ENCODE measurements around the gene ANKRA2.

ANKRA2 gene

GRCh38 chr5:73565139-73565968 is at the start of gene ANKRA2, which contains the start of gene UTP15:
TSS of gene ANKRA2 (minus strand) at chr5:73565639. CDS start at chr5:73562881, 2,758 bp downstream.
TSS of gene UTP15 (plus strand) at chr5:73565743. CDS start at chr5:73567345, 1,602 bp downstream.
- DNase-seq, result peak; percentile 74

- no peak for DNase-seq
These were observed 49.6 kb upstream of the ANKRA2 start for GRCh38 chr5:73615085-73615484.

GRCh38 chr5:73612799-73613198 is 47.4 kb upstream of the ANKRA2 start:
- no peak for DNase-seq

- no peak for DNase-seq
These were observed 41.8 kb upstream of the ANKRA2 start for GRCh38 chr5:73607228-73607627.

GRCh38 chr5:73606206-73606753 is 40.8 kb upstream of the ANKRA2 start:
- no peak for DNase-seq

- DNase-seq, result no peak
These were observed 40.0 kb upstream of the ANKRA2 start for GRCh38 chr5:73605223-73606087.

GRCh38 chr5:73603998-73604397 is 38.6 kb upstream of the ANKRA2 start:
- DNase-seq, result no peak

GRCh38 chr5:73599380-73599779 is 33.9 kb upstream of the ANKRA2 start:
- DNase-seq, result no peak

GRCh38 chr5:73596705-73597328 is 31.4 kb upstream of the ANKRA2 start:
- DNase-seq, result no peak

GRCh38 chr5:73592551-73592950 is 27.1 kb upstream of the ANKRA2 start:
- DNase-seq, result no peak

- no peak for DNase-seq
These were observed 26.5 kb upstream of the ANKRA2 start for GRCh38 chr5:73591698-73592501.

- peak; percentile 23 for DNase-seq
These were observed 25.8 kb upstream of the ANKRA2 start for GRCh38 chr5:73591102-73591695.

- no peak for DNase-seq
These were observed 22.5 kb upstream of the ANKRA2 start for GRCh38 chr5:73587923-73588322.

- no peak for DNase-seq
These were observed 17.1 kb upstream of the ANKRA2 start for GRCh38 chr5:73582285-73583145.

- no peak for DNase-seq
These were observed 619 bp upstream of the ANKRA2 start for GRCh38 chr5:73565969-73566547.

GRCh38 chr5:73564675-73565074 is 764 bp downstream of the ANKRA2 start:
- no peak for DNase-seq

- no peak for DNase-seq
These were observed 1.4 kb downstream of the ANKRA2 start for GRCh38 chr5:73564018-73564417.

GRCh38 chr5:73558950-73559349 is 6.5 kb downstream of the ANKRA2 start:
- no peak for DNase-seq

GRCh38 chr5:73552642-73553041 is 12.8 kb downstream of the ANKRA2 start:
- DNase-seq, result no peak

- no peak for DNase-seq
These were observed 15.4 kb downstream of the ANKRA2 start for GRCh38 chr5:73550016-73550415.

All from NCI-H1436 treated with DMSO at 0.1 percent for 48 hours (cell line).